Measurements from ENCODE around the gene CCDC142.

- no peak for TF ChIP-seq POLR2A (IDR thresholded peaks at IDR 0.05)
- TF ChIP-seq CTCF (IDR thresholded peaks at IDR 0.05): no peak
These were observed 6.1 kb upstream of the CCDC142 start for GRCh38 chr2:74488643-74489481.
